RWPE1 (cell line): Measurements from ENCODE around the gene TTBK2.
A peak's percentile ranks its signal among the peaks of the same experiment; 100 is the strongest.

ENCODE experiments used
- CTCF ChIA-PET: fragments of 350-600 bp; sonication (Branson Sonifier 250); formaldehyde crosslinking; extraction: SDS; loops from one replicate; lab custom pipeline; 2021; lab: Yijun Ruan, JAX
- POLR2A ChIA-PET: fragments of 400-600 bp; formaldehyde crosslinking; extraction: SDS; loops from one replicate; lab custom pipeline; 2020; ENCODE audit warnings: antibody characterized with exemption; ENCODE audit not compliant: low non-redundant PET; lab: Yijun Ruan, JAX
- DNase-seq: peaks from one replicate; pipeline ENCODE4 v3.0.0; 2012; ENCODE audit warnings: low spot score
- H3K27ac ChIP-seq: fragments of 450-650 bp; 2 replicates; pipeline ENCODE4 v1.5.1; 2017
- TF ChIP-seq, protein P1 (sequence below): fragments of 450-650 bp; conservative IDR thresholded peaks from 2 replicates; pipeline ENCODE4 v1.5.1; 2017; ENCODE audit warnings: low read depth, mild to moderate bottlenecking

Gene TTBK2

DNA sequence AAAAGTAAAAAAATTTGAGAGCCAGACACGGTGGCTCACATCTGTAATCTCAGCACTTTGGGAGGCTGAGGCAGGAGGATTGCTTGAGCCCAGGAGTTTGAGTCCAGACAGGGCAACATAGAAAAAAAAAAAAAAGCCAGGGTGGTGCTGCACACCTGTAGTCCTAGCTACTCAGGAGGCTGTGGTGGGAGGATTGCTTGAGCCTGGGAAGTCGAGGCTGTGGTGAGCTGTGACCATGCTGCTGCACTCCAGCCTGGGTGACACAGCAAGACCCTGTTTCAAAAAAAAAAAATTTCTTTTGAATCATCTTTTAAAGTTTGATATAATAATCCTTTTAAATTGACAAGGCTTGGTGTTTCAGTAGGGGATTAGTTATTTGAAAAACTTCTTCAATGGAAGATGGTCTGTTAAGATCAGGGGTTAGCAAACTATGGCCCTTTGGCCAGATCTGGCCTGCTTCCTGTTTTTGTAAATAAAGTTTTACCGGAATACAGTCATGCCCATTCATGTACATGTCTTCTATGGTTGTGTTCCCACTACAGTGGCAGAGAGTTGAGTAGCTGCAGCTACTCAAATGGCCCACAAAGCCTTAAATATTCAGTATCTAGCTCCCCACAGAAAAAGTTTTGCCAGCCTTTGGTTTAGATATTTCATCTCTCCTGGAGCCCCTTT, 212.6 kb downstream of the TTBK2 start:
- ChIA-PET POLR2A (no interaction called here), CTCF (no interaction called here)
- H3K27ac ChIP-seq, result no peak overlapping the region
- no peak for DNase-seq
- TF ChIP-seq, protein P1, sequence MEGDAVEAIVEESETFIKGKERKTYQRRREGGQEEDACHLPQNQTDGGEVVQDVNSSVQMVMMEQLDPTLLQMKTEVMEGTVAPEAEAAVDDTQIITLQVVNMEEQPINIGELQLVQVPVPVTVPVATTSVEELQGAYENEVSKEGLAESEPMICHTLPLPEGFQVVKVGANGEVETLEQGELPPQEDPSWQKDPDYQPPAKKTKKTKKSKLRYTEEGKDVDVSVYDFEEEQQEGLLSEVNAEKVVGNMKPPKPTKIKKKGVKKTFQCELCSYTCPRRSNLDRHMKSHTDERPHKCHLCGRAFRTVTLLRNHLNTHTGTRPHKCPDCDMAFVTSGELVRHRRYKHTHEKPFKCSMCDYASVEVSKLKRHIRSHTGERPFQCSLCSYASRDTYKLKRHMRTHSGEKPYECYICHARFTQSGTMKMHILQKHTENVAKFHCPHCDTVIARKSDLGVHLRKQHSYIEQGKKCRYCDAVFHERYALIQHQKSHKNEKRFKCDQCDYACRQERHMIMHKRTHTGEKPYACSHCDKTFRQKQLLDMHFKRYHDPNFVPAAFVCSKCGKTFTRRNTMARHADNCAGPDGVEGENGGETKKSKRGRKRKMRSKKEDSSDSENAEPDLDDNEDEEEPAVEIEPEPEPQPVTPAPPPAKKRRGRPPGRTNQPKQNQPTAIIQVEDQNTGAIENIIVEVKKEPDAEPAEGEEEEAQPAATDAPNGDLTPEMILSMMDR, result no peak

DNA sequence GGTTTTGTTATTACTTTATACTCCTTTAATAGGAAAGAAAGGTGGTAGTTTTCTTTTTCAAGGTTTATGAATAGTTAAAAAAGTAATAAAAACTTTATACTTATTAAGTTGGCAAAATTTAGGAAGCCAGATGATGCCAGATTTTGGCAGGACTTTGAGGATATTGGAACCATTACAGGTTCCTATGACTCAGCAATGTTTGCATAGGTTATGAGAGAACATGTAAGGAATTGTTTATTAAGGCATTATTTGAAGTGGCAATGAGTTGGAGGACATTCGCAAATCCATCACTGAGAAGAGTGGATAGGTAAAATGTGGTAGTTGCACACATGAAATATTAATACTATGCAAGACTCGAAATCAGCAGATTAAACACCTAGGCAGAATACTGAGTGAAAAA, 213.5 kb downstream of the TTBK2 start:
- DNase-seq, result peak; percentile 69
- POLR2A ChIA-PET, result no interaction called here
- TF ChIP-seq, protein P1, result no peak
- peak overlapping the region; percentile 28; the same call in 1 of the 2 replicates for H3K27ac ChIP-seq
- CTCF ChIA-PET, result no interaction called here

DNA sequence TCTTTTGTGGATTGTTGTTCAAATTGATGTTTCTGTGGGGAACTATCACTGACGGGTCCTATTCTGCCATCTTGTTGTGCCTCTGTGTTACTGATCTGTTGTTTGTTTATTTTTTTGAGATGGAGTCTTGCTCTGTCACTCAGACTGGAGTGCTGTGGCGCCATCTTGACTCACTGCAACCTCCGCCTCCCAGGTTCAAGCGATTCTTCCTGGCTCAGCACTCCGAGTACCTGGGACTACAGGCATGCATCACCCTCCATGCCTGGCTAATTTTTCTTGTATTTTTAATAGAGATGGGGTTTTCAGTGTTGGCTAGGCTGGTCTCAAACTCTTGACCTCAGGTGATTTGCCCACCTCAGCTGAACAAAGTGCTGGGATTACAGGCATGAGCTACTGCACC, 215.2 kb downstream of the TTBK2 start:
- TF ChIP-seq, protein P1, result no peak
- H3K27ac ChIP-seq, result no peak overlapping the region
- CTCF ChIA-PET, result interaction anchor here (0.5 to 1.6 kb wide), 4 partner anchors 18 to 581 kb away, joined by 3 read pairs; no protein-coding TSS in a partner anchor
- DNase-seq, result no peak
- POLR2A ChIA-PET, result no interaction called here

DNA sequence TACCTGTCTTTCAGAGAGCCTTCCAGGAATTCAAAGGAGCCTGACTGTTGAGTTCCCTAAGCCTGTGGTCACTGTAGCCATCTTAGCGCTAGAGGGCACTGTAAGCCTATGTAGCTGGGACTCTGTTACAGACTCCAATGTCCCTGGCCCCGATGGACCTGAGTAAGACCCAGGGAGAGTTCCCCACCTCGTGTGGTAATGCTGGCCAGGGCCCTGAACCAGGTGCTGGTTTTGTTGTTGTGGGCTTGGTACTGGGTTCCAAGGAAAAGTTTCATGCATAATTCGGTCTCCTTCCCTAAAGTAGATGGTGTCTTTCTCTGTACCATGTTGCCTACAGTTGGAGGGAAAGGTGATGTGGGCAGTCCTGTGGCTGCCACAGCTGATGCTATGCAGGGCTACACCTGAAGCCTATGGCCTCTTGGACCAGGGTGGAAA, 216.1 kb downstream of the TTBK2 start:
- CTCF ChIA-PET, result interaction anchor here (0.5 to 1.6 kb wide), 6 partner anchors 10 to 582 kb away, joined by 3 to 6 read pairs (median 3); no protein-coding TSS in a partner anchor
- POLR2A ChIA-PET, result no interaction called here
- DNase-seq, result peak; percentile 75
- TF ChIP-seq, protein P1, result peak; percentile 93
- H3K27ac ChIP-seq, result no peak overlapping the region

DNA sequence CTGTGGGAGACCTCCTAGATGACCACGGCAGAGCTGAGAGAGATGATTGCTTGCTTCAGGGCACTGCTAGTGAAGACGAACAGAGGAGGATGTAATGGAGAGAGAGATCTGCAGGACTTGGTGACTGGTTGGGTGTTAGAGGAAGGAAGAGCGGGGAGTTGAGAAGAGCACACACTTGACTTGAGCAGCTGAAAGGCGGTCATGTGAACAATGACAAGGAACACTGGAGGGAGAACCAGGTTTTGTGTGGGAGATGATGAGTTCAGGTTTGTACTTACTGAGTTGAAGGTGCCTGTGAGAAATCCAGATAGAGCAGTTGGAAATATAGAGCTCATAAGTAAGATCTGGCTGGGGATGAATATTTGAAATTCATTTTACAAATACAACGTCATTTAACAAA, 224.0 kb downstream of the TTBK2 start:
- ChIA-PET CTCF (interaction anchor here (0.7 to 1.0 kb wide), 2 partner anchors 21 to 264 kb away, joined by 3 to 4 read pairs; no protein-coding TSS in a partner anchor), POLR2A (no interaction called here)
- TF ChIP-seq, protein P1, result no peak
- no peak overlapping the region for H3K27ac ChIP-seq
- DNase-seq, result no peak

DNA sequence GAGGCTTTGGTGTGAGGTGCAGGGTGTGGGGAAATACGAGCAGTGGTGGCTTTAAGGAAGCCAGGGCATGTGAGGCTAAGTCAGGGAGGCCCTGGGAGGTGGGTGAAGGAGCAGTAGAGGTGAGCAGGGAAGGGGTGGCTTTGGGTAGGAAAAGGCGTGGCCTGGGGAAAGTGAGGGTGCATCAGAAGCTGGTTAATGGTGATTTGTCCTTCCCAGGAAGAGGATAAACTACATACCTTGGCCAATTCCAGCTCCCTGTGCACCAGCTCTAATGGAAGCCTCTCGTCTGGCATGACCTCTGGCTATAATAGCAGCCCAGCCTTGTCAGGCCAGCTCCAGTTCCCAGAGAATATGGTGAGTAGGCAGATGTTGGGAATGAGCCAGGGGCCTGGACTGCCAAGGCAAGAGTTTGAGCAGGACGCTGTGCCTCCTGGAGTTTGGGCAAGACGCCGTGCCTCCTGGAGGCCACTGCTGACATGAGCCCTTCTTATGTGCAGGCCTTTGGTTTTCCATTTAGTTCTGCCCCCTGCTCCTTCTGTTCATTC, 225.0 kb downstream of the TTBK2 start:
- H3K27ac ChIP-seq, result peak overlapping the region; percentile 1; the same call in 1 of the 2 replicates
- TF ChIP-seq, protein P1, result no peak
- ChIA-PET POLR2A (no interaction called here), CTCF (interaction anchor here (1.2 to 1.3 kb wide), 2 partner anchors 9 to 27 kb away, joined by 3 to 4 read pairs; no protein-coding TSS in a partner anchor)
- DNase-seq, result no peak
